Endodermal cell (in vitro differentiated cells): ENCODE results near the gene ADGRB2. TPM values are rescaled to one million over a fixed set of nuclear protein-coding genes. Genes with fewer than 3 reads are reported as not detected.

Source experiments
- DNase-seq: peaks from one replicate; pipeline ENCODE4 v3.0.0-alpha.2; 2017
- H3K27ac ChIP-seq: 2 replicates; pipeline ENCODE4 v1.5.1; 2013; ENCODE audit warnings: mild to moderate bottlenecking, low read depth, low read length, moderate library complexity
- H3K27me3 ChIP-seq: 2 replicates; pipeline ENCODE4 v1.6.1; 2013; ENCODE audit warnings: mild to moderate bottlenecking, low read length, moderate library complexity; ENCODE audit not compliant: insufficient read depth, control insufficient read depth, poor library complexity, severe bottlenecking
- H3K36me3 ChIP-seq: 2 replicates; pipeline ENCODE4 v1.7.0; 2013; ENCODE audit warnings: mild to moderate bottlenecking, low read length, moderate library complexity; ENCODE audit not compliant: control insufficient read depth, insufficient read depth
- H3K4me1 ChIP-seq: one replicate; pipeline ENCODE4 v1.7.0; 2013; ENCODE audit warnings: low read length; ENCODE audit not compliant: control insufficient read depth, insufficient read depth
- H3K4me3 ChIP-seq: 2 replicates; pipeline ENCODE4 v1.5.1; 2013; ENCODE audit warnings: mild to moderate bottlenecking, low read length, moderate library complexity
- H3K9ac ChIP-seq: 2 replicates; pipeline ENCODE4 v1.6.1; 2013; ENCODE audit warnings: mild to moderate bottlenecking, low read length, moderate library complexity; ENCODE audit not compliant: poor library complexity, severe bottlenecking; ENCODE audit errors: extremely low read depth
- H3K9me3 ChIP-seq: 2 replicates; pipeline ENCODE4 v1.6.1; 2013; ENCODE audit warnings: mild to moderate bottlenecking, low read length, moderate library complexity; ENCODE audit not compliant: control insufficient read depth
- H3K27ac Mint-ChIP-seq: 2 replicates; pipeline ENCODE4 v1.8.0; 2020; ENCODE audit warnings: mixed read lengths
- H3K27me3 Mint-ChIP-seq: 2 replicates; pipeline ENCODE4 v1.8.0; 2021; ENCODE audit warnings: mild to moderate bottlenecking, mixed read lengths; ENCODE audit not compliant: insufficient read depth
- H3K36me3 Mint-ChIP-seq: 2 replicates; pipeline ENCODE4 v1.8.0; 2020; ENCODE audit warnings: low read depth, mixed read lengths
- H3K4me1 Mint-ChIP-seq: 2 replicates; pipeline ENCODE4 v1.8.0; 2020; ENCODE audit warnings: mixed read lengths
- H3K4me3 Mint-ChIP-seq: 2 replicates; pipeline ENCODE4 v1.8.0; 2020; ENCODE audit warnings: mild to moderate bottlenecking, moderate library complexity, mixed read lengths
- H3K9me3 Mint-ChIP-seq: 2 replicates; pipeline ENCODE4 v1.8.0; 2020; ENCODE audit warnings: mild to moderate bottlenecking, mixed read lengths
- WGBS, 2 experiments: methylation state at CpG; one replicate each; pipeline versions ENCODE4 v1.1.5 to v1.1.7; 2013; ENCODE audit warnings: missing lambda C conversion rate in 2 of 2, mixed read lengths in 1 of 2; ENCODE audit not compliant: insufficient coverage in 1 of 2, insufficient read length in 1 of 2; 5-methylcytosine and 5-hydroxymethylcytosine counted together
- total RNA-seq, 2 donors: library from RNA; stranded (reverse); fragmentation: NEBNext Ultra II Directional in 1 of 2; extraction: Animal tissue kit (Norgen Biotek cat#: 25700) in 1 of 2; gene quantifications; 2 replicates in 1 of 2; 3 replicates in 1 of 2; pipeline ENCODE4 v1.2.1, GENCODE V29; 2021
- TF ChIP-seq, protein P1 (sequence below): fragments of 200-600 bp; sonication (generic); conservative IDR thresholded peaks from 2 replicates; pipeline ENCODE4 v1.5.0; 2021; ENCODE audit warnings: antibody characterized with exemption, mild to moderate bottlenecking

Gene ADGRB2
- total RNA-seq, 2 donors from 2014 or later = 13.1 to 22.7 TPM

DNA sequence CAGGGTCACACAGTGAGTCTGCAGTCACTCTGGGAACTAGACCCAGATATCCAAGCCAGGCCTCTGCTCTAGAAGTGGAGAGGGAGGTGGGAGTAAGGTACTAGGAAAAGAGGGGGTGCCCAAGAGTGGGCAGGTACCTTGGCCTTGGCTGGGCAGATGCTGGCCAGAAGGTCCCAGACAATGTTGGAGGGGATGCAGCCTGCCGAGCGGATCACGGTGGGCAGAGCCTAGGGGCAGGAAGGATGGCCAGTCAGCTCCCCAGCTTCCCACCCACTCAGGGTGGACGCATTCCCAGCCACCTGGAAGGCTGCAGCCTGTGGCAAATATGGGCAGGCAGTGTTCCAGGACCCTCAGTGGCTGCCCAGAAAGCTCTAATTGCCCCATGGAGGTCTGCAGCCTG, 28.4 kb upstream of the ADGRB2 start:
- Mint-ChIP-seq H3K4me3 (no peak overlapping the region), H3K36me3 (no peaks in the 10 kb centered on the region), H3K27ac (no peak overlapping the region), H3K4me1 (peaks cover 16% of the 10 kb centered on the region), H3K27me3 (peaks cover 7% of the 10 kb centered on the region), H3K9me3 (no peaks in the 10 kb centered on the region)
- H3K4me1 ChIP-seq = peaks cover 11% of the 10 kb centered on the region
- DNase-seq = no peak
- no peaks in the 10 kb centered on the region for H3K36me3 ChIP-seq
- H3K27ac ChIP-seq = no peak overlapping the region
- H3K9ac ChIP-seq = no peak overlapping the region
- H3K4me3 ChIP-seq = no peak overlapping the region
- 89 to 90% methylated on average over 3 to 4 of the region's 4 CpGs for WGBS, 2 experiments
- no peaks in the 10 kb centered on the region for H3K27me3 ChIP-seq
- H3K9me3 ChIP-seq = no peaks in the 10 kb centered on the region
- TF ChIP-seq, protein P1, sequence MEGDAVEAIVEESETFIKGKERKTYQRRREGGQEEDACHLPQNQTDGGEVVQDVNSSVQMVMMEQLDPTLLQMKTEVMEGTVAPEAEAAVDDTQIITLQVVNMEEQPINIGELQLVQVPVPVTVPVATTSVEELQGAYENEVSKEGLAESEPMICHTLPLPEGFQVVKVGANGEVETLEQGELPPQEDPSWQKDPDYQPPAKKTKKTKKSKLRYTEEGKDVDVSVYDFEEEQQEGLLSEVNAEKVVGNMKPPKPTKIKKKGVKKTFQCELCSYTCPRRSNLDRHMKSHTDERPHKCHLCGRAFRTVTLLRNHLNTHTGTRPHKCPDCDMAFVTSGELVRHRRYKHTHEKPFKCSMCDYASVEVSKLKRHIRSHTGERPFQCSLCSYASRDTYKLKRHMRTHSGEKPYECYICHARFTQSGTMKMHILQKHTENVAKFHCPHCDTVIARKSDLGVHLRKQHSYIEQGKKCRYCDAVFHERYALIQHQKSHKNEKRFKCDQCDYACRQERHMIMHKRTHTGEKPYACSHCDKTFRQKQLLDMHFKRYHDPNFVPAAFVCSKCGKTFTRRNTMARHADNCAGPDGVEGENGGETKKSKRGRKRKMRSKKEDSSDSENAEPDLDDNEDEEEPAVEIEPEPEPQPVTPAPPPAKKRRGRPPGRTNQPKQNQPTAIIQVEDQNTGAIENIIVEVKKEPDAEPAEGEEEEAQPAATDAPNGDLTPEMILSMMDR = no peak

DNA sequence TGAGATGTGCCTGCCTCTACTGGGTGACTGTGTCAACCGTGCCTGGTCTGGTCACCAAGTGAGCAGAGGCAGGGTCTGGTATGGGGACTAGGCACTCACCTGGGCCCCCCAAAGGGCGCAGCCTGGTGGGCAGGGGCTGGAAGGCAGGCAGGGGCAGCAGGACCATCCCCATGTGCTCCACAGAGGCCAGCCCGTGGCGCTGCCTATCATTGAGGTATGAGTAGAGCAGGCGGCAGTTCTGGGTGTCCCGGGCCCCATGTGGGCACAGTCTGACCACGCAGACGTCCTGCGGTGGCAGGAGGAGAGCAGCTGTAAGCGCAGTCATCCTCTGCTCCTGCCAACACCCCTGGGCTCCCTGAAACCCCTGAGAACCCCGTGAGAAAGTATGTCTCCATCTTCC, 28.0 kb upstream of the ADGRB2 start:
- H3K27me3 Mint-ChIP-seq = peaks cover 7% of the 10 kb centered on the region
- H3K9me3 Mint-ChIP-seq = no peaks in the 10 kb centered on the region
- H3K4me3 Mint-ChIP-seq = no peak overlapping the region
- no peaks in the 10 kb centered on the region for H3K27me3 ChIP-seq
- H3K36me3 ChIP-seq = no peaks in the 10 kb centered on the region
- H3K4me1 Mint-ChIP-seq = peaks cover 16% of the 10 kb centered on the region
- no peaks in the 10 kb centered on the region for H3K9me3 ChIP-seq
- no peak overlapping the region for H3K27ac Mint-ChIP-seq
- H3K27ac ChIP-seq = no peak overlapping the region
- peak; percentile 27 for DNase-seq
- H3K36me3 Mint-ChIP-seq = no peaks in the 10 kb centered on the region
- H3K4me3 ChIP-seq = no peak overlapping the region
- H3K4me1 ChIP-seq = peaks cover 12% of the 10 kb centered on the region
- H3K9ac ChIP-seq = no peak overlapping the region
- TF ChIP-seq, protein P1 = no peak
- WGBS, 2 experiments = 89 to 91% methylated on average over 10 to 11 of the region's 11 CpGs

DNA sequence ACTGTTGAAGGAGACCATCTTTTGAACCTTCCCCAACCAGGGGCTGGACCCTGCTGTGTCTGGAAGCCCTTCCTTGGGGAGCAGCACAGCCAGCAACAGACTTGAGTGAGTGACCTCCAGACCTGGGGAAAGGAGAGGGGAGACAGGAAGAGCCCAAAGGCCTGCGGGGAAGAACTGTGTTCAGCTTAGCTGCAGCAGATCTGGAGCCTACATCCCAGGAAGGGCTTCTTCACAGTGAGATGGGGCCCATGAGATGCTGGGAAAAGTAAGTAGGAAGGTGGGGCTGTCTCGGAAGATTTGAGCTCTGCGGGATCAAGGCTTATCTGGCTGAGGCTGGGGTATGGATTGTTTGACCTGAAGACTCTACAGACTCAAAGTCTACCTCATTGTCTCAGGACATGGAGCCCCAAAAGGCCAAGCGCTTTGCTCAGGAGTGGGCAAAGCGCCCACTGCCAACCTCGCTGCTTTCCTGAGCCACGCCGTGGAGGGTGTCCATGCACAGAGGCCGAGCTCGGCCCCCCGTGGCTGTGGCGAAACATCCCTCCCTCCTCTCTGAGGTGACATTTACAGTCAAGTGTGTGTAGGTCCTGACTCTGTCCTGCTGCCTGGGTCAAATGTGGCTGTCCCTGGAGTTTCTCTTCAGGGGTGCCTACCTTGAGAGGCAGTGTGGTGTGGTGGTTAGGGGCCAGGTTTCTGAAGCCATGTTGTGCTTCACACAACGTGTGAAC, 27.2 kb upstream of the ADGRB2 start:
- Histone ChIP-seq H3K9me3 (no peaks in the 10 kb centered on the region), H3K9ac (no peak overlapping the region), H3K4me1 (peaks cover 12% of the 10 kb centered on the region), H3K4me3 (no peak overlapping the region), H3K27ac (no peak overlapping the region), H3K36me3 (no peaks in the 10 kb centered on the region), H3K27me3 (no peaks in the 10 kb centered on the region)
- WGBS, 2 experiments = 90 to 92% methylated on average over 11 to 13 of the region's 13 CpGs
- peaks cover 6% of the 10 kb centered on the region for H3K27me3 Mint-ChIP-seq
- H3K36me3 Mint-ChIP-seq = no peaks in the 10 kb centered on the region
- no peaks in the 10 kb centered on the region for H3K9me3 Mint-ChIP-seq
- H3K4me3 Mint-ChIP-seq = no peak overlapping the region
- peak; percentile 46 for DNase-seq
- H3K27ac Mint-ChIP-seq = no peak overlapping the region
- TF ChIP-seq, protein P1 = no peak
- H3K4me1 Mint-ChIP-seq = peaks cover 16% of the 10 kb centered on the region
